ENCODE measurements around the gene ZNF423. TPM values are rescaled to one million over a fixed set of nuclear protein-coding genes. Genes with fewer than 3 reads are reported as not detected.

The ZNF423 gene
- total and polyA plus RNA-seq, 2 of the 13 experiments (the other 11 are each of a cell fraction or from before 2014, with no cell fraction given) = 0.07 to 0.31 TPM

GRCh38 chr16:49856672-49857330 lies 889 bp upstream of the ZNF423 start (continued):
- 0 out of 2 replicates have a peak, but pooled peaks have one; percentile 8 for TF ChIP-seq PHF21A (CRISPR knock-in tag; IDR thresholded peaks at IDR 0.05)
- 0 out of 2 replicates have a peak, but pooled peaks have one; percentile 33 for TF ChIP-seq MXD3 (CRISPR knock-in tag; IDR thresholded peaks at IDR 0.05)
- 0 out of 2 replicates have a peak, but pooled peaks have one; percentile 31 for TF ChIP-seq ZGPAT (CRISPR knock-in tag; IDR thresholded peaks at IDR 0.05)
- TF ChIP-seq MYC (CRISPR knock-in tag; IDR thresholded peaks at IDR 0.05; ENCODE audit: borderline replicate concordance) = no peak; the same call in 1 of the 2 replicates
- TF ChIP-seq ATAD3A (CRISPR knock-in tag; IDR thresholded peaks at IDR 0.05) = no peak
- TF ChIP-seq MEIS1 (CRISPR knock-in tag; IDR thresholded peaks at IDR 0.05; ENCODE audit: borderline replicate concordance) = no peak
- TF ChIP-seq KDM2A (CRISPR knock-in tag; IDR thresholded peaks at IDR 0.05; ENCODE audit: borderline replicate concordance, low read depth) = peak; percentile 71
- no peak for TF ChIP-seq POLR2AphosphoS5 (IDR thresholded peaks at IDR 0.05; ENCODE audit: low read depth, low read length)
- TF ChIP-seq SPEN (CRISPR knock-in tag; IDR thresholded peaks at IDR 0.05; ENCODE audit: low read depth) = 0 out of 2 replicates have a peak, but pooled peaks have one; percentile 21

- Histone ChIP-seq H3K9me3 (ENCODE audit: low read length) (no peaks in the 10 kb centered on the region), H3K27ac (ENCODE audit: extremely low read length, insufficient read depth, low read length) (no peak overlapping the region), H3K27me3 (ENCODE audit: control insufficient read depth in 1 of 2, insufficient read depth in 2 of 2, low read length in 2 of 2) (peaks cover 17 to 79% of the 10 kb centered on the region in 2 experiments), H3K79me2 (ENCODE audit: insufficient read depth, low read length) (no peaks in the 10 kb centered on the region), H3K36me3 (replicated peaks in 1 of 2; ENCODE audit: control insufficient read depth in 1 of 2, insufficient read depth in 2 of 2, low read length in 2 of 2) (no peaks in the 10 kb centered on the region), H2AFZ (ENCODE audit: low read length) (no peak overlapping the region), H4K20me1 (ENCODE audit: insufficient read depth, low read length) (peaks cover 5% of the 10 kb centered on the region), H3K4me2 (ENCODE audit: low read depth, low read length) (peak overlapping the region; percentile 73), H3K9ac (ENCODE audit: insufficient read depth, low read depth, low read length) (no peak overlapping the region), H3K4me1 (ENCODE audit: insufficient read depth, low read length) (peaks cover 7% of the 10 kb centered on the region), H3K4me3 (replicated peaks in 1 of 3; ENCODE audit: insufficient read depth in 1 of 3, low read depth in 2 of 3, low read length in 3 of 3) (peak overlapping the region; percentile 59 to 73 (median 68); a peak in 5 of 6 replicates)
- WGBS (ENCODE audit: low lambda C conversion rate) = 2% methylated on average over 35 of the region's 75 CpGs
- POLR2A ChIA-PET = no interaction called here
- CTCF ChIA-PET (ENCODE audit: low intra/inter-chr PET ratio, low total read pairs) = no interaction called here
- BruUV-seq (replicated peaks) = no TSS peak
- no peak for FAIRE-seq
- in situ Hi-C loops (cut with HindIII; ENCODE audit: extremely low pct_ligation_motif_present, low pct_unique_long_range_greater_than_20kb) (no loop called here), intact Hi-C loops (cut with micrococcal nuclease; ENCODE audit: unreplicated experiment) (loop anchor here (5.0 kb wide), 1 partner anchor 67 kb away; no protein-coding TSS in a partner anchor)
- DNase-seq (ENCODE audit: low spot score) = no peak
- peak; percentile 55 for ATAC-seq
- TF ChIP-seq NFE2L1 (CRISPR knock-in tag; IDR thresholded peaks at IDR 0.05; ENCODE audit: borderline replicate concordance) = no peak
- TF ChIP-seq ZUFSP (CRISPR knock-in tag; IDR thresholded peaks at IDR 0.05; ENCODE audit: borderline replicate concordance) = no peak
- TF ChIP-seq ZNF549 (CRISPR knock-in tag; IDR thresholded peaks at IDR 0.05) = no peak
- peak; percentile 43 for TF ChIP-seq SALL1 (CRISPR knock-in tag; IDR thresholded peaks at IDR 0.05)
- TF ChIP-seq TFE3 (CRISPR knock-in tag; IDR thresholded peaks at IDR 0.05) = no peak
- no peak for TF ChIP-seq SAFB2 (CRISPR knock-in tag; IDR thresholded peaks at IDR 0.05; ENCODE audit: borderline replicate concordance, low read depth)
- no peak for TF ChIP-seq NR2F1 (CRISPR knock-in tag; IDR thresholded peaks at IDR 0.05)
- TF ChIP-seq ZNF546 (CRISPR knock-in tag; conservative IDR thresholded peaks at IDR 0.05) = no peak
Observed at GRCh38 chr16:49855280-49855821, 561 bp downstream of the ZNF423 start.

Data from HepG2 (cell line).